ENCODE data around the gene TMCO4. TPM values are rescaled to one million over a fixed set of nuclear protein-coding genes. Genes with fewer than 3 reads are reported as not detected.
A peak's percentile ranks its signal among the peaks of the same experiment; 100 is the strongest.

TMCO4 gene
- total and polyA plus RNA-seq, 8 donors = 12.6 to 25.1 (median 17.3) TPM

- H3K9me3 ChIP-seq = no peaks in the 10 kb centered on the region
- no peaks in the 10 kb centered on the region for H3K4me1 ChIP-seq
- no peak overlapping the region for H3K4me3 ChIP-seq
- no peak overlapping the region for H3K27ac ChIP-seq
- H3K36me3 ChIP-seq = no peaks in the 10 kb centered on the region
- DNase-seq (no peak), FAIRE-seq (no peak), ATAC-seq (no peak)
- intact Hi-C loops (cut with DNase I) = loop anchor here in 2 of 3 donors (10.0 kb wide), 2 partner anchors 173 to 313 kb away; partner anchors contain the start of gene CAPZB (in 1 of the 2)
- no peaks in the 10 kb centered on the region for H3K27me3 ChIP-seq
- TF ChIP-seq CTCF (IDR thresholded peaks at IDR 0.05) = no peak
- 82 to 86% methylated on average over 9 to 10 of the region's 10 CpGs for WGBS, 2 donors
Observed at GRCh38 chr1:19657511-19657910, 142.2 kb downstream of the TMCO4 start.

- WGBS, 2 donors = 55 to 78% methylated on average over 15 of the region's 15 CpGs
- FAIRE-seq (no peak), ATAC-seq (no peak), DNase-seq (peak in 1 of 6 donors; percentile 63)
- no peak for TF ChIP-seq CTCF (IDR thresholded peaks at IDR 0.05)
- Histone ChIP-seq H3K36me3 (no peaks in the 10 kb centered on the region), H3K4me3 (no peak overlapping the region), H3K27ac (no peak overlapping the region), H3K27me3 (no peaks in the 10 kb centered on the region), H3K4me1 (no peaks in the 10 kb centered on the region), H3K9me3 (no peaks in the 10 kb centered on the region)
- intact Hi-C loops (cut with DNase I) = loop anchor here in 2 of 3 donors (10.0 kb wide), 2 partner anchors 172 to 312 kb away; partner anchors contain the start of gene CAPZB (in 1 of the 2)
Observed at GRCh38 chr1:19656780-19657466, 142.8 kb downstream of the TMCO4 start.

DNA sequence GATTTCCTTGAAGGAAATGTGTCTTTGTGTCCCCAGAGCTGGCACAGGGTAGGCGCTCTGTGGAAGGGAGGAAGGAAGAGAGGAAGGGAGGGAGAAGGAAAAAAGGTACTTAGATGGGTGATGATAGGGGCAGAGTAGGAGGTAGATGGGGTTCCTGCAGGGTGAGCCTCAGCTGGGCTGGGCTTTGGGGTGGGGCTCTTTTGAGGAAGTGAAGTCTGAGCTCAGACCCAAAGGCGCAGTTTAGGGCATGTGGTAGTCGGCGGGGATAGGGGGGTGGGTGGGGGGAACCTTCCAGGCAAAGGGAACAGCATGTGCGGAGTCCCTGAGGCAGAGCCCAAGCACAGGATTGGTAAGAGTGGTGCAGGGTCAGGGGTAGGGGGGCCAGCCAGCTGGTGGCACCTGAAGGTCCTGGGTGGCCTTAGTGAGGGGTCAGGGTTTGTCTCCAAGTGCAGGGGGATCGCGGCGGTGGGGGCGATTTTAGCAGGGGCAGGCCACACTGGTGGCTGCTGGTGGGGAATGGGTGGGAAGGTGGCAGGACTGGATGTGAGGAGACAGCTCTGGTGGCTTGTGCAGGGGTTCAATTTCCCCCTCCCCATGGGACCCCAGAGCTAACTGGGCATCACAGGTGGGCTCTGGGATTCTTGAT is 143.5 kb downstream of the TMCO4 start:
- 87 to 88% methylated on average over 9 of the region's 9 CpGs for WGBS, 2 donors
- no peak for FAIRE-seq
- ATAC-seq = no peak
- Histone ChIP-seq H3K27ac (no peak overlapping the region), H3K36me3 (no peaks in the 10 kb centered on the region), H3K9me3 (no peaks in the 10 kb centered on the region), H3K4me3 (no peak overlapping the region), H3K27me3 (no peaks in the 10 kb centered on the region), H3K4me1 (no peaks in the 10 kb centered on the region)
- intact Hi-C loops (cut with DNase I) = loop anchor here in 2 of 3 donors (10.0 kb wide), 2 partner anchors 171 to 311 kb away; partner anchors contain the start of gene CAPZB (in 1 of the 2)
- TF ChIP-seq CTCF (IDR thresholded peaks at IDR 0.05) = no peak
- no peak for DNase-seq

DNA sequence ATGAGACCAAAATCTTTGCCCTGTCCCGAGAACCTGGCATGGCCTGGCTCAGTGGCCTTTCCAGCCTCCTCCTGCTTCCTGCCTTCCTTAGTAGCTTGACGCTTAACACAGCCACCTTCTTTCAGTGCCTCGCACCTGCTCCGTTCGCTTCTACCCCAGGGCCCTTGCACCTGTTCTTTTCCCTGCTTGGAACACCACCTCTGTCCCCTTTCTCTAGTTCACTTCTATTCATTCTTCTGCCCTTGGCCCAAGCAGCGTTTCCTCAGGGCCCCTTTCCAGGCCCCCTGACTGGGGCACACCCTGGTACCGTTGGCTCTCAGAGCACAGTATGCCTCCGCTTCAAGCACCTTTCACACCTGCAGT is 144.0 kb downstream of the TMCO4 start:
- H3K4me3 ChIP-seq = no peak overlapping the region
- H3K27ac ChIP-seq = no peak overlapping the region
- H3K36me3 ChIP-seq = no peaks in the 10 kb centered on the region
- 81 to 87% methylated on average over 8 of the region's 8 CpGs for WGBS, 2 donors
- H3K27me3 ChIP-seq = no peaks in the 10 kb centered on the region
- no peak for FAIRE-seq
- no peaks in the 10 kb centered on the region for H3K9me3 ChIP-seq
- intact Hi-C loops (cut with DNase I) = loop anchor here in 2 of 3 donors (10.0 kb wide), 2 partner anchors 171 to 311 kb away; partner anchors contain the start of gene CAPZB (in 1 of the 2)
- ATAC-seq = no peak
- TF ChIP-seq CTCF (IDR thresholded peaks at IDR 0.05) = no peak
- H3K4me1 ChIP-seq = no peaks in the 10 kb centered on the region
- DNase-seq = no peak
